Nephron (organoid): ENCODE data around the gene RNF141.

ENCODE experiments used
- H3K27ac Mint-ChIP-seq, 3 experiments: 2 replicates each; pipeline ENCODE4 v1.8.0; 2020; ENCODE audit warnings: mixed read lengths in 3 of 3, mild to moderate bottlenecking in 2 of 3, moderate library complexity in 1 of 3
- H3K27me3 Mint-ChIP-seq: 2 replicates; pipeline ENCODE4 v1.8.0; 2021; ENCODE audit warnings: low read depth, mild to moderate bottlenecking, moderate library complexity, mixed read lengths
- H3K36me3 Mint-ChIP-seq: 2 replicates; pipeline ENCODE4 v1.8.0; 2020; ENCODE audit warnings: low read depth, mixed read lengths
- H3K4me1 Mint-ChIP-seq: 2 replicates; pipeline ENCODE4 v1.8.0; 2020; ENCODE audit warnings: mixed read lengths
- H3K4me3 Mint-ChIP-seq, 3 experiments: 2 replicates each; pipeline ENCODE4 v1.8.0; 2020; ENCODE audit warnings: mild to moderate bottlenecking in 3 of 3, mixed read lengths in 3 of 3, moderate library complexity in 2 of 3
- H3K9me3 Mint-ChIP-seq: 2 replicates; pipeline ENCODE4 v1.8.0; 2020; ENCODE audit warnings: mixed read lengths
- CTCF ChIP-seq, 3 experiments: fragments of 200-600 bp; sonication (generic); IDR thresholded peaks; one replicate each; pipeline ENCODE4 v1.5.0; 2021; ENCODE audit warnings: antibody characterized with exemption in 3 of 3; ENCODE audit not compliant: unreplicated experiment in 3 of 3

RNF141 gene

GRCh38 chr11:10490032-10490397, 51.0 kb downstream of the RNF141 start:
- H3K4me1 Mint-ChIP-seq, result peaks cover 17% of the 10 kb centered on the region
- TF ChIP-seq CTCF (IDR thresholded peaks at IDR 0.05; ENCODE audit: unreplicated experiment in 3 of 3), result no peak

GRCh38 chr11:10488934-10489691, 51.9 kb downstream of the RNF141 start:
- peaks cover 17% of the 10 kb centered on the region for H3K4me1 Mint-ChIP-seq
- H3K4me3 Mint-ChIP-seq, result no peak overlapping the region
- no peak overlapping the region for H3K27ac Mint-ChIP-seq
- H3K36me3 Mint-ChIP-seq, result peaks cover 28% of the 10 kb centered on the region
- peaks cover 16% of the 10 kb centered on the region for H3K27me3 Mint-ChIP-seq
- no peak for TF ChIP-seq CTCF (IDR thresholded peaks at IDR 0.05; ENCODE audit: unreplicated experiment in 3 of 3)
- no peaks in the 10 kb centered on the region for H3K9me3 Mint-ChIP-seq

More at GRCh38 chr11:10490032-10490397, 51.0 kb downstream of the RNF141 start:
- no peak overlapping the region for H3K4me3 Mint-ChIP-seq
- H3K36me3 Mint-ChIP-seq, result peaks cover 35% of the 10 kb centered on the region
- H3K27me3 Mint-ChIP-seq, result peaks cover 11% of the 10 kb centered on the region
- H3K9me3 Mint-ChIP-seq, result no peaks in the 10 kb centered on the region
- H3K27ac Mint-ChIP-seq, result no peak overlapping the region

- H3K4me3 Mint-ChIP-seq, result no peak overlapping the region
- H3K9me3 Mint-ChIP-seq, result no peaks in the 10 kb centered on the region
- peaks cover 22% of the 10 kb centered on the region for H3K36me3 Mint-ChIP-seq
- H3K4me1 Mint-ChIP-seq, result peaks cover 17% of the 10 kb centered on the region
- TF ChIP-seq CTCF (IDR thresholded peaks at IDR 0.05; ENCODE audit: unreplicated experiment in 3 of 3), result no peak
- H3K27me3 Mint-ChIP-seq, result peaks cover 16% of the 10 kb centered on the region
- no peak overlapping the region for H3K27ac Mint-ChIP-seq
These were observed 52.7 kb downstream of the RNF141 start for GRCh38 chr11:10488121-10488933.

GRCh38 chr11:10487002-10487647, 53.9 kb downstream of the RNF141 start:
- peaks cover 11% of the 10 kb centered on the region for H3K36me3 Mint-ChIP-seq
- no peaks in the 10 kb centered on the region for H3K9me3 Mint-ChIP-seq
- no peak overlapping the region for H3K4me3 Mint-ChIP-seq
- peaks cover 17% of the 10 kb centered on the region for H3K4me1 Mint-ChIP-seq
- H3K27ac Mint-ChIP-seq, result no peak overlapping the region
- no peak for TF ChIP-seq CTCF (IDR thresholded peaks at IDR 0.05; ENCODE audit: unreplicated experiment in 3 of 3)
- peaks cover 16% of the 10 kb centered on the region for H3K27me3 Mint-ChIP-seq

GRCh38 chr11:10486161-10486840, 54.7 kb downstream of the RNF141 start:
- Mint-ChIP-seq H3K27me3 (peaks cover 16% of the 10 kb centered on the region), H3K27ac (no peak overlapping the region), H3K9me3 (no peaks in the 10 kb centered on the region), H3K4me3 (no peak overlapping the region), H3K36me3 (peaks cover 5% of the 10 kb centered on the region), H3K4me1 (peaks cover 11% of the 10 kb centered on the region)
- no peak for TF ChIP-seq CTCF (IDR thresholded peaks at IDR 0.05; ENCODE audit: unreplicated experiment in 3 of 3)
